Fibroblast of skin of left biceps (primary cell): ENCODE data around the gene CA12.

Experiments
- DNase-seq, 2 experiments: peaks; one replicate each; pipeline ENCODE4 v3.0.0-alpha.2; 2013; ENCODE audit warnings: low read depth in 2 of 2

The CA12 gene

GRCh38 chr15:63401714-63402497 lies 20.3 kb upstream of the CA12 start:
- DNase-seq: no peak

- no peak for DNase-seq
These were observed 19.4 kb upstream of the CA12 start for GRCh38 chr15:63401078-63401477.

- no peak for DNase-seq
These were observed 16.8 kb upstream of the CA12 start for GRCh38 chr15:63398456-63398855.

- no peak for DNase-seq
These were observed 14.7 kb upstream of the CA12 start for GRCh38 chr15:63396152-63396928.

GRCh38 chr15:63395730-63396151 lies 14.1 kb upstream of the CA12 start:
- no peak for DNase-seq

- no peak for DNase-seq
These were observed 10.8 kb upstream of the CA12 start for GRCh38 chr15:63392361-63393009.

GRCh38 chr15:63391669-63392360 lies 10.2 kb upstream of the CA12 start:
- no peak for DNase-seq

- no peak for DNase-seq
These were observed 9.0 kb upstream of the CA12 start for GRCh38 chr15:63390689-63391088.

GRCh38 chr15:63389902-63390670 lies 8.4 kb upstream of the CA12 start:
- no peak for DNase-seq

- no peak for DNase-seq
These were observed 6.9 kb upstream of the CA12 start for GRCh38 chr15:63388511-63388910.

GRCh38 chr15:63387748-63388493 lies 6.3 kb upstream of the CA12 start:
- DNase-seq: no peak

GRCh38 chr15:63385911-63386531 lies 4.4 kb upstream of the CA12 start:
- DNase-seq: no peak

GRCh38 chr15:63384906-63385305 lies 3.3 kb upstream of the CA12 start:
- DNase-seq: no peak

GRCh38 chr15:63382966-63383710 lies 1.5 kb upstream of the CA12 start:
- DNase-seq: no peak

GRCh38 chr15:63380808-63381282 lies 801 bp downstream of the CA12 start:
- no peak for DNase-seq

- no peak for DNase-seq
These were observed 1.4 kb downstream of the CA12 start for GRCh38 chr15:63380151-63380807.

- DNase-seq: no peak
These were observed 2.0 kb downstream of the CA12 start for GRCh38 chr15:63379492-63380150.

- DNase-seq: no peak
These were observed 2.7 kb downstream of the CA12 start for GRCh38 chr15:63378946-63379345.
